Thyroid gland (tissue), 4 donors: Measurements from ENCODE around the gene TRIM24. TPM values are rescaled to one million over a fixed set of nuclear protein-coding genes. Genes with fewer than 3 reads are reported as not detected.

Experiments used
- small RNA-seq: library from RNA; depleted of rRNA; stranded (forward); fragments of <200 nt; gene quantifications from one replicate; pipeline ENCODE3, GENCODE V24; 2016
- total RNA-seq, 4 donors: library from RNA; depleted of rRNA; stranded (reverse); fragments of >200 nt; gene quantifications; one replicate each; pipeline ENCODE4 v1.2.3, GENCODE V29; 2016

The TRIM24 gene
- total RNA-seq, 4 donors from 2014 or later, result 21.8 to 27.0 (median 24.7) TPM

Small RNA genes lying within 50 kb of the gene (small RNA-seq; reads per million reads assigned to genes)
- gene RF00561, result not detected

Other genes with a start within 250 kb of the TRIM24 start
- under 1 TPM in 1 of 4 donors, not detected in 3; 0.10 TPM for gene SVOPL, start 241.1 kb downstream of the TRIM24 start, total RNA-seq